Measurements from ENCODE around the gene PRXL2C.

The PRXL2C gene

GRCh38 chr9:96612105-96612965 is 42.8 kb downstream of the PRXL2C start:
- no peak for DNase-seq (ENCODE audit: low spot score)

DNA sequence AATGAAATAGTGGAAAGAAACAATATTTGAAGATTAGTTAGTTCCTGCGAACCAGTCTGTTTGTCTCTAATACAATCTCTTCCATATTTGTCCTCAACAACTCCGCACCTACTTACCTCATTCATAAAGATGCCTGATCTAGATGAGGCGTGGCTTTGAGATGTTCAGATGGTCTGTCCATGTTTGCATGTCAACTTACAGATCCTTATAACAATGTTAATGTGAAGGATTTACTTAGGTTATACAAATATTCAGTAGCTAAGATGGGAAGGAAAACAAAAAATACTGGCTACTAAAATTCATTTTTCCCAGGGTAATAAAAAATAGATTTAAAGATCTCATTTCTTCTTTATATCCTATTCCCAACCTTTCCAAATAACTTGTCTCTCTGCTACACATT is 43.8 kb downstream of the PRXL2C start:
- no peak for DNase-seq (ENCODE audit: low spot score)

GRCh38 chr9:96609732-96610131 is 45.4 kb downstream of the PRXL2C start:
- no peak for DNase-seq (ENCODE audit: low spot score)

DNA sequence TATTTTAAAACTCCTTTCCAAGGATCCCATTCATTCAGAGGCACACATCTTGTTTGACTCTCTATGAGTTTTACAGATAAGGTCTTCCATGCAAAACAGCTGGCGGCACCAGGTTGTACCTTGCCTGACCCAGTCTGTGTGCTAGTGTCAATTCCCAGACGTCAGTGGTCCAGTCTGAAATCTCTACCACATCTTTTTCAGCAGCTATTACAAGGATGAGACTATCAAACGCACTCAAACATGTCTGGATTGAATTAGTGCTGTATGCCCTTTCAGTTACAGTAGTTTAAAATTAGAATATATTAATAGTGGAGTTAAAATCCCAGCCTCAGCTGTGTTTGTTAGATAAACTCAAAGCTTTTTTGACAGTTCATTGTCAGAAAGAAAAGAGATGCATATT is 47.1 kb downstream of the PRXL2C start:
- no peak for DNase-seq (ENCODE audit: low spot score)

GRCh38 chr9:96605328-96605727 is 49.8 kb downstream of the PRXL2C start:
- no peak for DNase-seq (ENCODE audit: low spot score)

DNA sequence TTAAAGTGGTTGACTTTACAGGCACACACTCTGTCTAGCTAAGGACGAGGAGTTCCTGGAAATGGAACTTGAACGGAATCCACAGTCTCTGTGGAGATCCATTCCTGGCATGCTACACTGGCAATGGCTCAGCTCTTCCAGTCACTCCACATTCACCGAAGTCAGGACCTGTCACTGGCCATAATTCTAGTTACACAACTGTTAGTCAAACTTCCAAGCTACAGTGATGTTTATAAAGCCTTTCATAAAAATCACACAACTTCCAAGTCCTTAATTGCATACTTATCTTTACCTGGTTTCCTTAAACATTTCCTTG is 51.2 kb downstream of the PRXL2C start:
- DNase-seq (ENCODE audit: low spot score) = no peak

DNA sequence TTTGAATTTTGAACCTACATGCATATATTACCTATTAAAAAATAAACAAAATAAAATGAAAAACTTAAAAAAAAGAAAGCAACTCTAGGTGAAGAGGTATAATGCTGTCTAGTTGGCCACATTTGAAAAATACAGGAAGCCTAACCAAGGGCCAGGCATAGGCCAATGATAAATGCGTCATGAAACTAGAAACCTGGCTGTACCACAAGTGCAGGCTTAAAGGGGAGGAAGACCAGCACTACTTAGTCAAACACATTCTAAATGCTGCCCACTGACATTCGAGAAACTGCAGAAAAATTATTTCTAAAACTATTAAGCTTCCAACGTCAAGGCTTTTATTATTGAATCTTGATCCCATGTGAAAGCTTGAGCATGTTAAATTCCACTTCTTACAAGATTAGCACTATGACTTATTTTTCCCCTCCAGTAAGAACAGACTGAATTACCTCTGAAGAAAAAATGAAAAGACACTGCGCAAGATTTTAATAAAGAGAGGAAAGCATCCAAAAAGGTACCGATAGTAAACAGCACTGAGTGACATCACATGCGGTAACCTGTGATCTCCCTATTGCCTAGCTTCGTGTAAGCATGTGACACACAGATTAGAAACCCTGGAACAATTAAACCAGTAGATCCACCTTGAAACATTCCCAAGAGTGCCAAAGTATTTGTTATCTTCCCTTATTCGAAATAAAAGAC is 51.7 kb downstream of the PRXL2C start:
- DNase-seq (ENCODE audit: low spot score) = no peak

- DNase-seq (ENCODE audit: low spot score) = no peak
Observed at GRCh38 chr9:96599298-96599697, 55.8 kb downstream of the PRXL2C start.

DNA sequence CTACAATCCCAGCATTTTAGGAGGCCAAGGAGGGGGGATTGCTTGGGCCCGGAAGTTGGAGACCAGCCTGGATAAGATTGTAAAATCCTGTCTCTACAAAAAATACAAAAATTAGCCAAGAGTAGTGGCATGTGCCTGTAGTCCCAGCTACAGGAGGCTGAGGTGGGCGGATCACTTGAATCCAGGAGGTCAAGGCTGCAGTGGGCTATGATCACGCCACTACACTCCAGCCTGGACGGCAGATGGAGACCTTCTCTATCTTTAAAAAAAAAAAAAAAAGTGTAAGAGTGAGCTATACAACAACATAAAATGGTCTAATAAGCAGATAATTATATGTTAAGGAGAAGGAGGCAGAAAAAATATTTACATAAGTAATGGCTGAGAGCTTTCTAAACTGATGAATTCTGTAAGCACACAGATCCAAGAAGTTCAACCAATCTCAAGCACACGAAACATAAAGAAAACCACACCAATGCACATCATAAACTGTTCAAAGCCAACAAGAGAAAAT is 58.5 kb downstream of the PRXL2C start:
- no peak for DNase-seq (ENCODE audit: low spot score)

Measured in CD4-positive, alpha-beta T cell treated with Interleukin-2 at 100 ng/mL for 4 hours (primary cell).